Cardiac fibroblast (primary cell): ENCODE measurements around the gene MAGOH.
A peak's percentile ranks its signal among the peaks of the same experiment; 100 is the strongest.

Source experiments
- DNase-seq, 2 donors: peaks; one replicate each; pipeline versions ENCODE4 v3.0.0 to v3.0.0-alpha.2; 2010; ENCODE audit warnings: low read depth in 2 of 2
- H3K4me3 ChIP-seq, 2 donors: replicated peaks in 1 of 2; 1 replicate in 1 of 2; 2 replicates in 1 of 2; pipeline ENCODE4 v1.5.1; 2011; ENCODE audit warnings: low read depth in 2 of 2, low read length in 2 of 2, mild to moderate bottlenecking in 2 of 2, moderate library complexity in 1 of 2
- CTCF ChIP-seq: IDR thresholded peaks from one replicate; pipeline ENCODE4 v1.5.1; 2011; ENCODE audit warnings: low read depth, mild to moderate bottlenecking, low read length, inconsistent platforms

The MAGOH gene

DNA sequence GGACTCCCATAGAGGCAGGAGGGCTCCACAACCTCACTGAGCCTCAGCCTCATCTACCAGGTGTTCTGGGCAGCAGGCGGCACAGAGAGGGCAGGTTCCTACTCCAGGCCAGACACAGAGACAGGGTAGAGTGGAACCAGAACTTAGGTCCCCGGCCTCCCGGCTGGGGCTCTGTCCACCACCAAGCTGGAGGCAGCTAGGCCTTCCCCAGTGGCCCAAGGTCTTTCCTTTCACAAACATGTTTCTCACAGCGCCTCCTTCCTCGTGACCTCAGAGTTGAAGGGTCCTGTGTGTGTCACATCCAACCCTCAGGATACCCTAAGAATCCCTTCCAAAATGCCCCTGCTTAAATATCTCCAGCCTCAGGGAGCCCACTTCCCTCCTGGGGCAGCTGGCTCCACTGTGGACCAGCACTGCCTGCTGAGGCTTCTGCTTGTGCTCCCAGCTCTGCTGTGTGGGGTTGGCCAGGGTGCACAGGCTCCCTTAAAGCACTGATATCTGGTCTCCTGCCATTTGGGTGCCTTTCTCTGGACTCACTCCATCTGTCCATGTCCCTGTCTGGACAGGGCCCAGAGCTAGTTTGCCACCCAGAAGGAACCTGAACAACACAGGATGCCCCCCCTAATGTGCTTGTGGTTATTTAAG, 33.2 kb upstream of the MAGOH start:
- DNase-seq = no peak
- no peak for TF ChIP-seq CTCF
- no peak overlapping the region for H3K4me3 ChIP-seq

GRCh38 chr1:53270873-53271272, 32.6 kb upstream of the MAGOH start:
- no peak for TF ChIP-seq CTCF
- H3K4me3 ChIP-seq = no peak overlapping the region

GRCh38 chr1:53270107-53270506, 31.8 kb upstream of the MAGOH start:
- no peak for DNase-seq
- H3K4me3 ChIP-seq = no peak overlapping the region
- no peak for TF ChIP-seq CTCF

More at GRCh38 chr1:53270873-53271272, 32.6 kb upstream of the MAGOH start:
- DNase-seq = no peak

GRCh38 chr1:53267761-53268160, 29.4 kb upstream of the MAGOH start:
- no peak overlapping the region for H3K4me3 ChIP-seq
- DNase-seq = no peak
- TF ChIP-seq CTCF = no peak

- no peak overlapping the region for H3K4me3 ChIP-seq
- TF ChIP-seq CTCF = no peak
- peak; percentile 16 to 17 for DNase-seq
Measured at GRCh38 chr1:53266038-53266437, 27.7 kb upstream of the MAGOH start.

DNA sequence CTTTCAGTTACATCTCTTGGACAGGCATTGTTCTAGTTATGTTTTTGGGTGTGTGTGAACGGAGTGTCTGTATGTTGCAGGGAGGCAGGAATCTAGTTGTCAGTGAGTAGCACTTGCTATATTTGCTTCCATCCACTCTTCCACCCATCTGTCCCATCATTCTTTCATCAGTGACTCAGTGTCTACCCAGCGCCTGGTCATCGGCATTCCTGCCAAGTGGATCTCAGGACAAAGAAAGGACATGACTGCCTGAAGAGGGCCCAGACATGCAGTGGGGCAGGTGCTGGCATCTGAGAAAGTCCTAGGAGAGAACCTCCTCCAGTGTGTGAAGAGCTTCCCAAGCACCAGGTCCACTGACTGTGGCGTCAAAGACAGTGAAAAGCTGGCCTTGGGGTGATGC, 27.3 kb upstream of the MAGOH start:
- H3K4me3 ChIP-seq = no peak overlapping the region
- no peak for TF ChIP-seq CTCF
- no peak for DNase-seq

GRCh38 chr1:53264048-53264447, 25.7 kb upstream of the MAGOH start:
- no peak overlapping the region for H3K4me3 ChIP-seq
- no peak for TF ChIP-seq CTCF
- DNase-seq = no peak
